ENCODE data around the gene AKIRIN2. TPM values are rescaled to one million over a fixed set of nuclear protein-coding genes. Genes with fewer than 3 reads are reported as not detected.
"Not testable (repeated sequence)": the region's sequence is repeated elsewhere in the genome, so short reads cannot be mapped to it uniquely, and the experiment has no call there.

Gene AKIRIN2
- total RNA-seq, 1 experiment from 2014 or later: 32.9 TPM

DNA sequence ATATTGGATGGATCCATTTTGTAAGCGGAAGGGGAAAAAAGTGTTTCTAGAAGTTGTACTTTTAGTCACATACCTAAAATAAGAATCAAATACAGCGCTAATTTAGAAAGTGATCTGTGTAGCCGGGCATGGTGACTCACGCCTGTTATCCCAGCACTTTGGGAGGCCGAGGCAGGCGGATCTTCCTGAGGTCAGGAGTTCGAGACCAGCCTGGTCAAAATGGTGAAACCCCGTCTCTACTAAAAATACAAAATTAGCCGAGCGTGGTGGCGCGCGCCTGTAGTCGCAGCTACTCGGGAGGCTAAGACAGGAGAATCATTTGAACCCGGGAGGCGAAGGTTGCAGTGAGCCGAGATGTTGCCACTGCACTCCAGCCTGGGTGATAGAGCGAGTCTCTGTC lies 1.0 kb upstream of the AKIRIN2 start:
- not testable (repeated sequence) for H3K36me3 ChIP-seq (replicated peaks; ENCODE audit: control insufficient read depth, insufficient read depth, low read length); H3K27me3 ChIP-seq (ENCODE audit: control insufficient read depth, insufficient read depth, low read length); DNase-seq
- peak overlapping the region; percentile 38 for H3K4me3 ChIP-seq (ENCODE audit: insufficient read depth, low read depth, low read length)

DNA sequence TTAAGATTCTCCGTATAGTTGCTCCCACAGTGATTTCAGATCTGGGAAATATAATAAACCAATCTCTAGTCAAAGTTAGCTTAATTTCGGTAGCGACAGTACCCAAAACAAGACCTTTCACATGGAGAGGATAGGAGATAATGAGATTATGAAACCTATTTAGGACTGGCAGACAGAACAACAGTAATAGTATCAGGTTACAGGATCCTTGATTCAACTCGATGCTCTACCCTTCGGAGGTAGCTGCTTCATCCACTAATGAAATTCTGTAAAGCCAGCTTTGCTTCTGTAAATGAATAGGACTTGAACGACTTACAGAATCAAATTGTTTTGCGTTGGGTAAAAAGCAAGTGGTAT lies 534 bp upstream of the AKIRIN2 start:
- no peaks in the 10 kb centered on the region for H3K36me3 ChIP-seq (replicated peaks; ENCODE audit: control insufficient read depth, insufficient read depth, low read length)
- peak; percentile 57 for DNase-seq
- H3K27me3 ChIP-seq (ENCODE audit: control insufficient read depth, insufficient read depth, low read length): no peaks in the 10 kb centered on the region
- peak overlapping the region; percentile 38 for H3K4me3 ChIP-seq (ENCODE audit: insufficient read depth, low read depth, low read length)

- Histone ChIP-seq H3K36me3 (replicated peaks; ENCODE audit: control insufficient read depth, insufficient read depth, low read length) (no peaks in the 10 kb centered on the region; the same call in 1 of the 2 replicates), H3K4me3 (ENCODE audit: insufficient read depth, low read depth, low read length) (peak overlapping the region; percentile 97), H3K27me3 (ENCODE audit: control insufficient read depth, insufficient read depth, low read length) (no peaks in the 10 kb centered on the region)
- peak; percentile 72 for DNase-seq
These were observed 723 bp downstream of the AKIRIN2 start for GRCh38 chr6:87701344-87701675.

- no peaks in the 10 kb centered on the region; the same call in 1 of the 2 replicates for H3K36me3 ChIP-seq (replicated peaks; ENCODE audit: control insufficient read depth, insufficient read depth, low read length)
- H3K4me3 ChIP-seq (ENCODE audit: insufficient read depth, low read depth, low read length): peak overlapping the region; percentile 97
- no peaks in the 10 kb centered on the region for H3K27me3 ChIP-seq (ENCODE audit: control insufficient read depth, insufficient read depth, low read length)
- DNase-seq: peak; percentile 64
These were observed 1.4 kb downstream of the AKIRIN2 start for GRCh38 chr6:87700397-87701343.

- peak overlapping the region; percentile 97 for H3K4me3 ChIP-seq (ENCODE audit: insufficient read depth, low read depth, low read length)
- DNase-seq: no peak
- H3K27me3 ChIP-seq (ENCODE audit: control insufficient read depth, insufficient read depth, low read length): no peaks in the 10 kb centered on the region
- no peaks in the 10 kb centered on the region; the same call in 1 of the 2 replicates for H3K36me3 ChIP-seq (replicated peaks; ENCODE audit: control insufficient read depth, insufficient read depth, low read length)
These were observed 2.5 kb downstream of the AKIRIN2 start for GRCh38 chr6:87699576-87699975.

DNA sequence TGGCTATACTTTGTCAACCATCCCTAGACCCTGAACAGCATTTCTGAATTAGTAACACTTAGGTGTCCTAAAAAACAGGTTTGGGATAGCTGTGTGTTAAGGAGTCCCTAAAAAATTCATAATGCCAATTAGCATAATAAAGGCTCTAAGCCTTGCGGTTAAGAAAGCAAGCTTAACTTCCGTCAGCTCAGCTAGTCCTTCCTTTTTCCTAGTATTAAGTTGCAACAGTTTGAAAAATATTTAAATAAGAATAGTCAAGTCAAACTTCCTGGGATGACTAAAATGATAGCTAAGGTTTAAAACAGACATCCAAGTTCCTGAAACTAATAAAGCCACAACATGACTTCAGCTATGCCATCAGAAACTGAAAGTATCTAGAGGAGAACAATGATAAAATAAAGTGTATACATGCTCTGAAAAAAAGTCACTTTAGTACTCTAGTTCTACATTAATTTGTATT lies 3.5 kb downstream of the AKIRIN2 start:
- no peak for DNase-seq
- Histone ChIP-seq H3K4me3 (ENCODE audit: insufficient read depth, low read depth, low read length) (peak overlapping the region; percentile 97), H3K36me3 (replicated peaks; ENCODE audit: control insufficient read depth, insufficient read depth, low read length) (no peaks in the 10 kb centered on the region; the same call in 1 of the 2 replicates), H3K27me3 (ENCODE audit: control insufficient read depth, insufficient read depth, low read length) (no peaks in the 10 kb centered on the region)

GRCh38 chr6:87697581-87698546 lies 4.2 kb downstream of the AKIRIN2 start:
- Histone ChIP-seq H3K27me3 (ENCODE audit: control insufficient read depth, insufficient read depth, low read length) (no peaks in the 10 kb centered on the region), H3K4me3 (ENCODE audit: insufficient read depth, low read depth, low read length) (no peak overlapping the region), H3K36me3 (replicated peaks; ENCODE audit: control insufficient read depth, insufficient read depth, low read length) (no peaks in the 10 kb centered on the region; the same call in 1 of the 2 replicates)
- no peak for DNase-seq

- DNase-seq; H3K27me3 ChIP-seq (ENCODE audit: control insufficient read depth, insufficient read depth, low read length); H3K4me3 ChIP-seq (ENCODE audit: insufficient read depth, low read depth, low read length): not testable (repeated sequence)
These were observed 5.2 kb downstream of the AKIRIN2 start for GRCh38 chr6:87696817-87697216.

GRCh38 chr6:87692086-87692485 lies 9.9 kb downstream of the AKIRIN2 start:
- Histone ChIP-seq H3K36me3 (replicated peaks; ENCODE audit: control insufficient read depth, insufficient read depth, low read length) (no peaks in the 10 kb centered on the region), H3K27me3 (ENCODE audit: control insufficient read depth, insufficient read depth, low read length) (no peaks in the 10 kb centered on the region), H3K4me3 (ENCODE audit: insufficient read depth, low read depth, low read length) (no peak overlapping the region)
- no peak for DNase-seq

More at GRCh38 chr6:87696817-87697216, 5.2 kb downstream of the AKIRIN2 start:
- H3K36me3 ChIP-seq (replicated peaks; ENCODE audit: control insufficient read depth, insufficient read depth, low read length): not testable (repeated sequence)

DNA sequence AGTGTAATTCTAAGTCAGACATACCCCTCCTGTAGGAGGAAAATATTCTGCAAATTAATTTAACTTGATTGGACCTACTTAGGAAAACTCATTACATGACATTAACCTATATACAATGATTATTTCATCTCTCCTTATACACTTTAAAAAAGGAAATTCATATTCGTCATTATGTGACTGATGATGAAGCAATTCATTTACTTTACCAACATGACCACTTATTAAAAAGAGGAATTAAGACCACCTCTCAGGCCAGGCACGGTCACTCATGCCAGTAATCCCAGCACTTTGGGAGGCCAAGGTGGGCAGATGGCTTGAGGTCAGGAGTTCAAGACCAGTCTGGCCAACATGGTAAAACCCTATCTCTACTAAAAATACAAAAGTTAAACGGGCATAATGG lies 11.6 kb downstream of the AKIRIN2 start:
- no peak for DNase-seq
- Histone ChIP-seq H3K27me3 (ENCODE audit: control insufficient read depth, insufficient read depth, low read length) (no peaks in the 10 kb centered on the region), H3K4me3 (ENCODE audit: insufficient read depth, low read depth, low read length) (no peak overlapping the region), H3K36me3 (replicated peaks; ENCODE audit: control insufficient read depth, insufficient read depth, low read length) (no peaks in the 10 kb centered on the region)

DNA sequence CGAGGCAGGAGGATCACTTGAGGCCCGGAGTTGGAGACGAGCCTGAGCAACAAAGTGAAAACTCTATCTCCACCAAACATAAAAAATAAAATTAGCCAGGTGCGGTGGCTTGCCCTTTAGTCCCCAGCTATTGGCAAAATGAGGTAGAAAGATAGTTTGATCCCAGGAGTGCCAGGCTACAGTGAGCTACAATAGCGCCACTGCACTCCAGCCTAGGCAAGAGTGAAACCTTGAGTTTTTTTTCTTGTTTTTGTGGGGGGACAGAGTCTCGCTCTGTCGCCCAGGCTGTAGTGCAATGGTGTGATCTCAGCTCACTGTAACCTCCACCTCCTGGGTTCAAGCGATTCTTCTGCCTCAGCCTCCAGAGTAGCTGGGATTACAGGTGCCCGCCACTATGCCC lies 14.1 kb downstream of the AKIRIN2 start:
- H3K27me3 ChIP-seq (ENCODE audit: control insufficient read depth, insufficient read depth, low read length); DNase-seq; H3K36me3 ChIP-seq (replicated peaks; ENCODE audit: control insufficient read depth, insufficient read depth, low read length); H3K4me3 ChIP-seq (ENCODE audit: insufficient read depth, low read depth, low read length): not testable (repeated sequence)

GRCh38 chr6:87687296-87687695 lies 14.7 kb downstream of the AKIRIN2 start:
- Histone ChIP-seq H3K4me3 (ENCODE audit: insufficient read depth, low read depth, low read length) (no peak overlapping the region), H3K27me3 (ENCODE audit: control insufficient read depth, insufficient read depth, low read length) (no peaks in the 10 kb centered on the region), H3K36me3 (replicated peaks; ENCODE audit: control insufficient read depth, insufficient read depth, low read length) (no peaks in the 10 kb centered on the region)
- no peak for DNase-seq

GRCh38 chr6:87686636-87687205 lies 15.3 kb downstream of the AKIRIN2 start:
- not testable (repeated sequence) for H3K27me3 ChIP-seq (ENCODE audit: control insufficient read depth, insufficient read depth, low read length); H3K4me3 ChIP-seq (ENCODE audit: insufficient read depth, low read depth, low read length); DNase-seq; H3K36me3 ChIP-seq (replicated peaks; ENCODE audit: control insufficient read depth, insufficient read depth, low read length)

GRCh38 chr6:87684895-87685654 lies 17.0 kb downstream of the AKIRIN2 start:
- no peaks in the 10 kb centered on the region for H3K27me3 ChIP-seq (ENCODE audit: control insufficient read depth, insufficient read depth, low read length)
- H3K4me3 ChIP-seq (ENCODE audit: insufficient read depth, low read depth, low read length): no peak overlapping the region
- H3K36me3 ChIP-seq (replicated peaks; ENCODE audit: control insufficient read depth, insufficient read depth, low read length): no peaks in the 10 kb centered on the region
- DNase-seq: no peak
